ENCODE measurements around the gene FTSJ3.
"Not testable (repeated sequence)": the region's sequence is repeated elsewhere in the genome, so short reads cannot be mapped to it uniquely, and the experiment has no call there.

The FTSJ3 gene

DNA sequence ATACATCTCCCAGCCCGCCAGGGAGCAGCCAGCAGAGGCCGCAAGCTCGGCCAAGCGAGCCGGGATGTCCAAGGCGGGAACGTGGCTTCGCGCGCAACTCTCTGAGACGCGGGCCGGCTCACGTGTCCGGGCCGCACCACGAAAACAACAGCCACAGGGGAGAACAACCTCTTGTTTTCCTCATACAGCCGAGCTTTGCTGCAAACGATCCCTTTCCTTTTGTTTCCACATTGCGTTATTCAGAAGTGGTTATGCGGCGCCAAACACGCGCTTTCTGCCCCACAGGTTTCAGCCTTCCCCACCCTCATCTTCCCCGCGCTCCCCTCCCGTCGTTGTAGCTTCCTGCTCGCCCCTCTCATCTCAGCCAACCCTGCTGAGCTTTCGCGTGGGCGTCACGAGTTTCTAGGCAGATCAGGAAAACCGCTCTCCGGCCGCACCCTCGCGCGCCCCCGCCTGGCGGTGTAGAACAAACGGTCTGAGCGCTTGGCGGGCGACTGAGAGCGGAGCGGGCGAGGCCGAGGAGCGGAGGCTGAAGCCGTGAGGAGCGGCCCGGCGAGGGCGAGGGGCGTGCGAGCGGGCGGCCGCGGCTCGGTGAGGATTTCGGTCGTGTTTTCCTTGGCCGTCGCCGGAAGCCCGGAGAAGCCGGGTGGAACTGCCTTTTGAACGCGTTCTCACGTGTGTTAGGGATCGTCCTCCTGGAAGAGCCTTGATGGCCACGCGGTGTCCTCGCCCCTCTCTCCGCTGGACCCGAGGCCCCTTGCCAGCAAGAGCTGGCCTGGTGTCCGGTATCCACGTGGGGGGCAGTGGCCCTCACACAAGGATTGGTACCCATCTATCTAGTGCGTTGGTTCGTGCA lies 21.6 kb upstream of the FTSJ3 start:
- H3K9ac ChIP-seq (ENCODE audit: low read depth, low read length) = peak overlapping the region; percentile 9
- H3K4me1 ChIP-seq (ENCODE audit: insufficient read depth, low read length) = no peaks in the 10 kb centered on the region
- H3K9me3 ChIP-seq (ENCODE audit: control insufficient read depth, insufficient read depth, low read length) = no peaks in the 10 kb centered on the region
- no peaks in the 10 kb centered on the region for H3K36me3 ChIP-seq (ENCODE audit: insufficient read depth, low read length)

DNA sequence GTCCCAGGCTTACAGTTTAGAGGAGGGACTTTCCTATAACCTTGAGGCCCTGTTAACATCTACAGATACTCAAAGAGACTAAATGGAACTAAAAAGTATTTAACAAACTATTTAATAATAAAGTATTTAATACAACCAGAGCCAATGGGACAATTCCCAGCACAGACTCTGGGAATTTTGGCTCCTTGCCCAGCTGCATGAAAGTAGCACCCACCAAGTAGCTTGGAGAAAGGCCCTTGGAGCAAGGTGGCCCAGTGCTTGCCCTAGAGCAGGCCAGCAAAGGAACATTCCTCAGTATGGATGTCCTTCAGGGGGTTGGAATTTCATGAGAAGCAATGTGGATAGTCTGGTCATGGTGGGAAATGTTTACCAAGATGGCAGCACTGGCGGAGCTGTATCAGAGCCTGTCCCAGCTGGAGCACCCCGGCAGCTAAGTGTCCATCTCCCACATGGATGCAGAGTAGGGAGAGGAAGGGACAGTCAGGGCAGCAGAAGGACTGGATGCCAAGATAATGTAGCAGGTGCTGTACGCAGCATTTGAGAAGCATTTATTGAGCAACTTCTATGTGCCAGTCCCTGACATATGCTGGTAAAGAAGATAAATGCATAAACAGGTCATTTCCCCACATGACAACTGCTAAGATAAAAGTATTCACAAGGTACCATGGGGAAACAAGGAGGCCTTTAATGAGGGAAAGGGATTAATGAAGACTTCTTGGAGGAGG lies 20.2 kb upstream of the FTSJ3 start:
- Histone ChIP-seq H3K4me1 (ENCODE audit: insufficient read depth, low read length) (no peaks in the 10 kb centered on the region), H3K36me3 (ENCODE audit: insufficient read depth, low read length) (no peaks in the 10 kb centered on the region), H3K9ac (ENCODE audit: low read depth, low read length) (no peak overlapping the region), H3K9me3 (ENCODE audit: control insufficient read depth, insufficient read depth, low read length) (no peaks in the 10 kb centered on the region)

- no peaks in the 10 kb centered on the region for H3K9me3 ChIP-seq (ENCODE audit: control insufficient read depth, insufficient read depth, low read length)
- H3K9ac ChIP-seq (ENCODE audit: low read depth, low read length) = no peak overlapping the region
- peaks cover 5% of the 10 kb centered on the region; the same call in 1 of the 2 replicates for H3K4me1 ChIP-seq (ENCODE audit: insufficient read depth, low read length)
- no peaks in the 10 kb centered on the region for H3K36me3 ChIP-seq (ENCODE audit: insufficient read depth, low read length)
Observed at GRCh38 chr17:63845509-63845908, 18.0 kb upstream of the FTSJ3 start.

DNA sequence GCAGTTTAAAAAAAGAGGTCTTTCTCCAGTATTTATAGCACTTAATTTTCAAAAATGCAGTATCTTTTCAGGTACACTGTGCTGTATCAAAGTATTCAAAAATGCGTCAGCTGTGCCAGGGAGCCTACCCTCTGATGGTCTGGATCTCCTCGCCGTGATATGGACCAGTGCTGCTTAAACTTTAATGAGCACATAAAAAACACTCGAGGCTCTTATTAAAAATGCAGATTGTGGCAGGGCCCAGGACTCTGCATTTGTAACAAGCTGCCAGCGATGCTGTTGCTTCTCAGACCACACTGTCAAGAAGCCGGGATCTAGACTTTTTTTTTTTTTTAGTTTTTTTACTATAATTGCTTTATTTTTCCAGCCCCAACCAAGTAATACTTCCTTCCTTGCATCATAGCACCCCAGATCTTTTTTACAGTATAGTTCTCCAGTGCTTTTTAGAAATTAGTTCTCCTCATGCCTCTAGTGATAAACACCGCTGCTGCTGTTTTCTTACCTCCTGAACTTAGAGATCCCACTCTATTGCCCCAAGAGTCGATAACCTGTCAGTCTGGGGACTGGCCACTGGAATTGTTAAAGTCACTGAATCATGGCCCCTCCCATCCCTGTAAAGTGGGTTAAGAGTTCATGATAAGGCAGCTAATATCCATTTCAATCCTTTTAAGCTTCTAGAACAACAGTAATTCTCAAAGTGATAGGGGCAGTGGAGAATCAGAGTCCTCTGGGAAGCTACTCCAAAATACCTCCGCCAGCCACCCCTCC lies 16.6 kb upstream of the FTSJ3 start:
- H3K9me3 ChIP-seq (ENCODE audit: control insufficient read depth, insufficient read depth, low read length) = no peaks in the 10 kb centered on the region
- peaks cover 11% of the 10 kb centered on the region for H3K4me1 ChIP-seq (ENCODE audit: insufficient read depth, low read length)
- H3K36me3 ChIP-seq (ENCODE audit: insufficient read depth, low read length) = no peaks in the 10 kb centered on the region
- peak overlapping the region; percentile 69; the same call in 1 of the 2 replicates for H3K9ac ChIP-seq (ENCODE audit: low read depth, low read length)

- H3K4me1 ChIP-seq (ENCODE audit: insufficient read depth, low read length) = peaks cover 16% of the 10 kb centered on the region
- H3K9me3 ChIP-seq (ENCODE audit: control insufficient read depth, insufficient read depth, low read length); H3K36me3 ChIP-seq (ENCODE audit: insufficient read depth, low read length): not testable (repeated sequence)
- H3K9ac ChIP-seq (ENCODE audit: low read depth, low read length) = peak overlapping the region; percentile 69
Observed at GRCh38 chr17:63843387-63843888, 16.0 kb upstream of the FTSJ3 start.

GRCh38 chr17:63842540-63843386 lies 15.3 kb upstream of the FTSJ3 start, which contains the start of gene SMARCD2:
SMARCD2 (minus strand) TSS chr17:63842685; CDS start chr17:63842674, 11 bp downstream.
- no peaks in the 10 kb centered on the region for H3K9me3 ChIP-seq (ENCODE audit: control insufficient read depth, insufficient read depth, low read length)
- H3K36me3 ChIP-seq (ENCODE audit: insufficient read depth, low read length) = no peaks in the 10 kb centered on the region
- peaks cover 20% of the 10 kb centered on the region for H3K4me1 ChIP-seq (ENCODE audit: insufficient read depth, low read length)
- H3K9ac ChIP-seq (ENCODE audit: low read depth, low read length) = peak within 1 kb of the TSS; percentile 74

DNA sequence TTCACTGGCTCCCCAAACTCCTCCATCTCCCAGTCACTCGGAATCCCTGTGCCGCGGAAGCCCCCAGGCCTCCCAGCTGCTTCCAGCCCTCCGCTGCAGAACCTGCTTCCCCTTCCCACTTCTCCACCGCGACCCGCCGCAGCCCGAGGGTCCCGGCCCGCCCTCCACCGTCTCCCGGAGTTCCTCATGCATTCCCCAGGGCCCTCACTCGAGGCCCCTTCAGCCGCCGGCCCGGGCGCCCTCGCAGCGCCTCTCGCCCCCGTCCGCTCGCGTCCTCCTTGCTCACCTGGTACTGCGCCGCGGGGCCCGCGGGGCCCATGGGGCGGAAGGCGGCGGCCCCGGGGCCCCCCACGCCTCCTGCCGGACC lies 14.7 kb upstream of the FTSJ3 start:
- Histone ChIP-seq H3K9me3 (ENCODE audit: control insufficient read depth, insufficient read depth, low read length) (no peaks in the 10 kb centered on the region), H3K9ac (ENCODE audit: low read depth, low read length) (peak overlapping the region; percentile 74), H3K4me1 (ENCODE audit: insufficient read depth, low read length) (peaks cover 20% of the 10 kb centered on the region), H3K36me3 (ENCODE audit: insufficient read depth, low read length) (no peaks in the 10 kb centered on the region)

DNA sequence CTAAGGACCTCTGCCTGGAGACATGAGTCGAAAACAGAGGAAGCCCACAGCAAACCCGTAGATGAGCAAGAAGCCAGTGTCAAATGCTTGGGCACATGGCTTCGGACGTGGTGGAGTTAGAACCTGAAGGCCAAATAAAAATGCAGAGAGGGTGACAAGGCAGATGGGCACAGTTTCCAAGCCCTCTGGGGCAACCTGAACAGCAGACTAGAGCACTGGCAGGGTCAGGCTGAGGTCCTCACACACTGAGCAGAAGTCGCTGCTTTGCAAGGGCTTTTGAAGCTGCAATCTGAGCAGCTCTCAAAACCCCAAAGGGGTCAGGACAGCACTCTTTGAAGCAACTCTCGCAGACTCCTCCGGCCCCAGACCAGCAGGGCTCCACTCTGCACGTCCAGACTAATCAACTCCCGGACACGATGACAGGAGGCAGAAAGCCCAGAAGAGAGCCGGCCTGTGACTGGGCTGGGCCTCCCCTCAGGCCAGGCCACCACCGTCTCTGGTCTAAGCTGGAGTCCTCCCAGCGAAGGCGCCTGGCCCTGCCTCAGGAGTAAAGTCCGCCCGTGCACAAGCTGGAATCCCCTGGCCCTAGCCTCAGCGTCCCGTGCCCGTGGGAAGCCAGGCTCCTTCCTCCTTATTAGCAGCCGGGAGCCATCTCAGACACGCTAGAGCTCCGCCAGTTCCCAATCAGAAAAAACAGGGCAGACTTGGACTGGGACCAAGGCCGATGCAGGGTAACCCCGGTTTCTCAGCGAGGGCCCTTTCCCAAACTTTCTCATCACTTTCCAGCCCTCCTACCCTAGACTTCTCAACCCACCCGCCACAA lies 14.1 kb upstream of the FTSJ3 start:
- 0 out of 2 replicates have a peak, but pooled peaks cover 3% of the 10 kb centered on the region for H3K36me3 ChIP-seq (ENCODE audit: insufficient read depth, low read length)
- H3K9ac ChIP-seq (ENCODE audit: low read depth, low read length) = peak overlapping the region; percentile 74
- H3K9me3 ChIP-seq (ENCODE audit: control insufficient read depth, insufficient read depth, low read length) = no peaks in the 10 kb centered on the region
- H3K4me1 ChIP-seq (ENCODE audit: insufficient read depth, low read length) = peaks cover 20% of the 10 kb centered on the region

DNA sequence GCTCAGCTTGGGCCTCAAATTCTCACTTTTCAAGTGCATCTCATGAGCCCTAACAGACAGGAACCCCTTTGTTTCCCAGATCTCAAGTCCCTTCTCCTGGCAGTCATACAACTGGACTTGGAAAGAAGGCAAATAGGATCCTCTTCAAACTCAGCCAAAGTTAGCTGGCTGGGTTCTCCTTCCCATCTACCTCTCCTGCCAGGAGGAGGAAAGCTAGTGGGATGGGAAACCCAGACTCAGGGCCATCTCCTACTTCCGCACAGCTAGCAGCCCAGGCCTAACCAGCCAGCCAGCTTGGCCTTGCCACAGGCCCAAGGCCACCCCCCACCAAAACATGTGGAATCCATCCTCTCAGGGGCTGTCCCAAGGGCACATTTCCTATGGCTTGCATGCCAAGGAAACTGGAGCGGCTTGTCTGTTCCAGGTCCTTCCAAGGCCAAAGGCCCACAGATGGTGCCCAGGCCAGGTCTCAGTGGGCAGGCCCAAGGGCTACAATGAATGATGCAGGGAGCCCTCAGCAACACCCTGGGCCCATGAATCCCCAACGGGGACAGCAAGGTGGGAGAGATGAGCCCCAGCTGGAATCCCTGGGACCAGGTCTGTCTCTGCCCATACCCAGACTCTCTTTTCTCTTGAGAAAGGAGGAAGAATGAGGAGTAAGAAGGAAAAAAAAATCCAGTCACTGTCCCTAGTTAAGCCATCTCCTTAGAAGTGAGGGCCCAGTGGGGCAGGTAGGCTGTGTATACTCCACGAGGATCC lies 13.3 kb upstream of the FTSJ3 start:
- 0 out of 2 replicates have a peak, but pooled peaks cover 4% of the 10 kb centered on the region for H3K36me3 ChIP-seq (ENCODE audit: insufficient read depth, low read length)
- no peaks in the 10 kb centered on the region for H3K9me3 ChIP-seq (ENCODE audit: control insufficient read depth, insufficient read depth, low read length)
- H3K4me1 ChIP-seq (ENCODE audit: insufficient read depth, low read length) = peaks cover 20% of the 10 kb centered on the region
- peak overlapping the region; percentile 74 for H3K9ac ChIP-seq (ENCODE audit: low read depth, low read length)

GRCh38 chr17:63838631-63839171 lies 11.2 kb upstream of the FTSJ3 start:
- Histone ChIP-seq H3K9ac (ENCODE audit: low read depth, low read length) (peak overlapping the region; percentile 18; the same call in 1 of the 2 replicates), H3K4me1 (ENCODE audit: insufficient read depth, low read length) (peaks cover 20% of the 10 kb centered on the region), H3K36me3 (ENCODE audit: insufficient read depth, low read length) (peaks cover 10% of the 10 kb centered on the region; the same call in 1 of the 2 replicates), H3K9me3 (ENCODE audit: control insufficient read depth, insufficient read depth, low read length) (no peaks in the 10 kb centered on the region)

- no peaks in the 10 kb centered on the region for H3K9me3 ChIP-seq (ENCODE audit: control insufficient read depth, insufficient read depth, low read length)
Observed at GRCh38 chr17:63837962-63838600, 10.6 kb upstream of the FTSJ3 start.

DNA sequence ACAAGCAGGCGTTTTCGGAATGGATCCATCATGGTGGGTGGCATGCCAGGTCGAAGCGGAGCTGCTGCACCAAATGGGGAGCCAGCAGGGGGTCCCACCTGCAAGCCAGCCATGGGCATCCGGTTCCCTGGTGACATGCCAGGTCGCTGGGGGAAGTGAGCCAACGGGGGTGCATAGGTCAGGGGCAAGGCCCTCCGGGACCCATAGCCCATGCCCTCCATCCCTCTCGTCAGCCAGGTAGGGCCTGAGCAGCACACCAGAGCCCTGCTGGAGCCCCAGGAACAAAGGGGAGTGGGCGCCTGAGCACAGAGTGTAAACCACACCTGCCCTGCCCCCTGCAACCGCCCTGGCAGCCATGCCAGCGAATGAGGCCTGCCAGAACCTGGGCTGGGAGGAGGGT lies 10.0 kb upstream of the FTSJ3 start:
- Histone ChIP-seq H3K36me3 (ENCODE audit: insufficient read depth, low read length) (peaks cover 19% of the 10 kb centered on the region), H3K9me3 (ENCODE audit: control insufficient read depth, insufficient read depth, low read length) (no peaks in the 10 kb centered on the region), H3K9ac (ENCODE audit: low read depth, low read length) (no peak overlapping the region), H3K4me1 (ENCODE audit: insufficient read depth, low read length) (peaks cover 20% of the 10 kb centered on the region)

More at GRCh38 chr17:63837962-63838600, 10.6 kb upstream of the FTSJ3 start:
- H3K4me1 ChIP-seq (ENCODE audit: insufficient read depth, low read length) = peaks cover 20% of the 10 kb centered on the region
- H3K9ac ChIP-seq (ENCODE audit: low read depth, low read length) = no peak overlapping the region
- H3K36me3 ChIP-seq (ENCODE audit: insufficient read depth, low read length) = peaks cover 13% of the 10 kb centered on the region; the same call in 1 of the 2 replicates

Measured in ES-I3 (cell line).